ENCODE measurements around the gene ANP32A.
"Not testable (repeated sequence)": the region's sequence is repeated elsewhere in the genome, so short reads cannot be mapped to it uniquely, and the experiment has no call there.

ANP32A gene

GRCh38 chr15:68820295-68821189 lies at the start of gene ANP32A:
TSS of gene ANP32A (minus strand) at chr15:68820895. CDS start at chr15:68820751, 144 bp downstream.
- DNase-seq = peak; percentile 95

GRCh38 chr15:68868296-68868695 lies 47.6 kb upstream of the ANP32A start:
- DNase-seq = no peak

GRCh38 chr15:68862415-68862814 lies 41.7 kb upstream of the ANP32A start:
- peak; percentile 5 for DNase-seq

- DNase-seq = not testable (repeated sequence)
Observed at GRCh38 chr15:68858666-68859065, 38.0 kb upstream of the ANP32A start.

GRCh38 chr15:68857443-68857842 lies 36.7 kb upstream of the ANP32A start:
- not testable (repeated sequence) for DNase-seq

GRCh38 chr15:68852461-68852860 lies 31.8 kb upstream of the ANP32A start:
- DNase-seq = no peak

GRCh38 chr15:68851971-68852370 lies 31.3 kb upstream of the ANP32A start:
- no peak for DNase-seq

- DNase-seq = no peak
Observed at GRCh38 chr15:68849497-68849896, 28.8 kb upstream of the ANP32A start.

- no peak for DNase-seq
Observed at GRCh38 chr15:68846851-68847439, 26.2 kb upstream of the ANP32A start.

GRCh38 chr15:68844856-68845550 lies 24.3 kb upstream of the ANP32A start:
- no peak for DNase-seq

- peak; percentile 11 for DNase-seq
Observed at GRCh38 chr15:68843425-68844311, 23.0 kb upstream of the ANP32A start.

- DNase-seq = no peak
Observed at GRCh38 chr15:68842958-68843357, 22.3 kb upstream of the ANP32A start.

- no peak for DNase-seq
Observed at GRCh38 chr15:68834346-68834745, 13.7 kb upstream of the ANP32A start.

GRCh38 chr15:68833700-68834331 lies 13.1 kb upstream of the ANP32A start:
- DNase-seq = no peak

- no peak for DNase-seq
Observed at GRCh38 chr15:68830141-68830785, 9.6 kb upstream of the ANP32A start.

- no peak for DNase-seq
Observed at GRCh38 chr15:68829068-68829467, 8.4 kb upstream of the ANP32A start.

GRCh38 chr15:68823561-68823960 lies 2.9 kb upstream of the ANP32A start:
- DNase-seq = no peak

- DNase-seq = no peak
Observed at GRCh38 chr15:68822818-68823217, 2.1 kb upstream of the ANP32A start.

GRCh38 chr15:68821841-68822381 lies 1.2 kb upstream of the ANP32A start:
- DNase-seq = no peak

- DNase-seq = peak; percentile 16
Observed at GRCh38 chr15:68821190-68821840, 620 bp upstream of the ANP32A start.
